WERI-Rb-1 (cell line): Measurements from ENCODE around the gene MYCBPAP.

Source experiments
- DNase-seq: peaks from one replicate; pipeline ENCODE4 v3.0.0-alpha.2; 2020
- H3K27ac ChIP-seq: fragments of 250-450 bp; sonication (Bioruptor Pico); 2 replicates; pipeline ENCODE4 v1.5.1; 2020; ENCODE audit warnings: mild to moderate bottlenecking, moderate library complexity
- H3K27me3 ChIP-seq: fragments of 250-450 bp; sonication (Bioruptor Pico); 2 replicates; pipeline ENCODE4 v1.5.1; 2021; ENCODE audit warnings: mild to moderate bottlenecking, low read depth, moderate library complexity; ENCODE audit not compliant: insufficient read depth, severe bottlenecking
- H3K36me3 ChIP-seq: fragments of 250-450 bp; sonication (Bioruptor Pico); 2 replicates; pipeline ENCODE4 v1.5.1; 2020; ENCODE audit warnings: mild to moderate bottlenecking, moderate library complexity
- H3K4me3 ChIP-seq: 2 replicates; pipeline ENCODE4 v1.5.1; 2011; ENCODE audit warnings: low read depth, mild to moderate bottlenecking, control low read depth, low read length
- H3K9me3 ChIP-seq: fragments of 250-450 bp; sonication (Bioruptor Pico); 2 replicates; pipeline ENCODE4 v1.5.1; 2021; ENCODE audit warnings: mild to moderate bottlenecking, moderate library complexity; ENCODE audit not compliant: severe bottlenecking
- TF ChIP-seq, protein P1 (sequence below): IDR thresholded peaks from 2 replicates; pipeline ENCODE4 v1.5.1; 2011; ENCODE audit warnings: low read depth, mild to moderate bottlenecking, control low read depth, inconsistent platforms, low read length

MYCBPAP gene

DNA sequence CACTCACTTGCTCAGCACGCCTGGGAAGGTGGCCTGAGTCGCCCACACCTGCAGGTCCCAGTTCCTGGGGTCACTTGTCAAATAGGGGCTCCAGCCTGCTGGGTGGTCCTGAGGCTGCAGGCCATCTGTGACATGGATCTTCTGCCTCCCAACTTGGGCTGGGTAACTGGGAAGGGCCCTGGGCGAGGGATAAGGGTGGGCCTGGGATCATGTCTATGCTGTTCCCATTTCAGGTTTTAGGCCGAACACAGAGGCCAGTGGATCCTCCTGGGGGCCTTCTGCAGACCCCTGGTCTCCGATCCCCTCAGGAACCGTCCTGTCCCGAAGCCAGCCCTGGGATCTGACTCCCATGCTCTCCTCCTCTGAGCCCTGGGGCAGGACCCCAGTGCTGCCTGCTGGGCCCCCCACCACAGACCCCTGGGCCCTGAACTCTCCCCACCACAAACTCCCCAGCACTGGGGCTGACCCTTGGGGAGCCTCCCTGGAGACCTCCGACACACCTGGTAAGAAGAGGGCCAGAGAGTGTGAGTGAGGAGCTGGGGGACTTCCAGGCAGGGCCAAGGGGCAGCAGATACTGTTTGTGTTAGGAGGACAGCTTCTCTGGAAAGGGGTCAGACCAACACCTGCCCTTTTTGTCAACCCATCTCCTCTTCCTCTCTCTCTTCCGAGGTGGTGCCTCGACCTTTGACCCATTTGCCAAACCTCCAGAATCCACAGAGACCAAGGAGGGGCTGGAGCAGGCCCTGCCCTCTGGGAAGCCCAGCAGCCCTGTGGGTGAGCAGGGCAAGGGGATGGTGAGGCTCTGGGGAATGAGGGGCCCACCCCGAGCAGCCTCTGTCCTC, 32.5 kb downstream of the MYCBPAP start:
- H3K27ac ChIP-seq = no peak overlapping the region
- TF ChIP-seq, protein P1, sequence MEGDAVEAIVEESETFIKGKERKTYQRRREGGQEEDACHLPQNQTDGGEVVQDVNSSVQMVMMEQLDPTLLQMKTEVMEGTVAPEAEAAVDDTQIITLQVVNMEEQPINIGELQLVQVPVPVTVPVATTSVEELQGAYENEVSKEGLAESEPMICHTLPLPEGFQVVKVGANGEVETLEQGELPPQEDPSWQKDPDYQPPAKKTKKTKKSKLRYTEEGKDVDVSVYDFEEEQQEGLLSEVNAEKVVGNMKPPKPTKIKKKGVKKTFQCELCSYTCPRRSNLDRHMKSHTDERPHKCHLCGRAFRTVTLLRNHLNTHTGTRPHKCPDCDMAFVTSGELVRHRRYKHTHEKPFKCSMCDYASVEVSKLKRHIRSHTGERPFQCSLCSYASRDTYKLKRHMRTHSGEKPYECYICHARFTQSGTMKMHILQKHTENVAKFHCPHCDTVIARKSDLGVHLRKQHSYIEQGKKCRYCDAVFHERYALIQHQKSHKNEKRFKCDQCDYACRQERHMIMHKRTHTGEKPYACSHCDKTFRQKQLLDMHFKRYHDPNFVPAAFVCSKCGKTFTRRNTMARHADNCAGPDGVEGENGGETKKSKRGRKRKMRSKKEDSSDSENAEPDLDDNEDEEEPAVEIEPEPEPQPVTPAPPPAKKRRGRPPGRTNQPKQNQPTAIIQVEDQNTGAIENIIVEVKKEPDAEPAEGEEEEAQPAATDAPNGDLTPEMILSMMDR = no peak
- DNase-seq = no peak
- no peaks in the 10 kb centered on the region for H3K27me3 ChIP-seq
- no peak overlapping the region for H3K4me3 ChIP-seq
- no peaks in the 10 kb centered on the region for H3K9me3 ChIP-seq
- no peaks in the 10 kb centered on the region for H3K36me3 ChIP-seq

DNA sequence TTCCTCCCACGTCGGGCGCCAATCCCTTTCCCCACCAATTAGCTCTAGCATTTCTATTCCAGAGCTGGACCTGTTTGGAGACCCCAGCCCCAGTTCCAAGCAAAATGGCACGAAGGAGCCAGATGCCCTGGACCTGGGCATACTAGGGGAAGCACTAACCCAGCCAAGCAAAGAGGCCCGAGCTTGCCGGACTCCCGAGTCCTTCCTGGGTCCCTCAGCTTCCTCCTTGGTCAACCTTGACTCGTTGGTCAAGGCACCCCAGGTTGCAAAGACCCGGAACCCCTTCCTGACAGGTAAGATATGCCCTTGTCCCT, 33.1 kb downstream of the MYCBPAP start:
- Histone ChIP-seq H3K27ac (peak overlapping the region; percentile 62), H3K27me3 (no peaks in the 10 kb centered on the region), H3K4me3 (peak overlapping the region; percentile 70), H3K36me3 (no peaks in the 10 kb centered on the region), H3K9me3 (no peaks in the 10 kb centered on the region)
- TF ChIP-seq, protein P1 = no peak
- DNase-seq = no peak

DNA sequence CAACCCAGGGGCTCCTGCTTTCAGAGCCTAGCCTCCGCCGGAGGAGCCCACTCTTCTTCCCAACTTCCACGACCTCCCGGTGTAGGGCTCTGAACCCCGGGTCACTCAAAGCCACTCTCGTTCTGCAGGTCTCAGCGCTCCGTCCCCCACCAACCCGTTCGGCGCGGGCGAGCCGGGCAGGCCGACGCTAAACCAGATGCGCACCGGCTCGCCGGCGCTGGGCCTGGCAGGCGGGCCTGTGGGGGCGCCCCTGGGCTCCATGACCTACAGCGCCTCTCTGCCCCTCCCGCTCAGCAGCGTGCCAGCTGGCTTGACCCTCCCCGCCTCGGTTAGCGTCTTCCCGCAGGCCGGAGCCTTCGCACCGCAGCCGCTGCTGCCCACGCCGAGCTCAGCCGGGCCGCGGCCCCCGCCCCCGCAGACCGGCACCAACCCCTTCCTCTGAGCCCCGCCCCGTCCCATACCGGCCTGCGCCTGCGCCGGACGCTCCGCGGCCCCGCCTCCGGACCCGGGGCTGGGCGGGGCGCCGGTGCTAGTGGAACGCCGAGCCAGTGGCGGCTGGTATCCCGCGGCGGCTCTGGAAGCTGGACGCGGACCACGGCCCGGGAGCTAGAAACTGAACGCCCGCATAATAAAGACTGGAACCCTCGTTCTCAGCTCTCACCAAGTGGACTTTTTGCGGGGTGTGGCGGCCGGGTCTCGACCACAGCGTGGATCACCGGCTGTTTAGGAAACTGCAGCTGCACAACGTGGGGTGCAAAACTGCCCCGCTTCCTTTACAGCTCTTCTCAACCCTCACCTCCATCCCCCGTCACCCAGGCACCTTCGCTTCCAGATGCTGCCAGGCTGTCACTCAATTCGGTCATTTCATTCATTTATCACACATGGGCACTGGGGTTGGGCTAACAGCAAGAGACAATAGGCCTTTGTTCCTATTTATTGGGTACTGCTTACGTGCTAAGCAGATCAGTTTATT, 33.8 kb downstream of the MYCBPAP start:
- H3K4me3 ChIP-seq = peak overlapping the region; percentile 70
- H3K36me3 ChIP-seq = no peaks in the 10 kb centered on the region
- peak overlapping the region; percentile 62 for H3K27ac ChIP-seq
- peak; percentile 93 for DNase-seq
- TF ChIP-seq, protein P1 = peak; percentile 48
- H3K9me3 ChIP-seq = no peaks in the 10 kb centered on the region
- no peaks in the 10 kb centered on the region for H3K27me3 ChIP-seq

DNA sequence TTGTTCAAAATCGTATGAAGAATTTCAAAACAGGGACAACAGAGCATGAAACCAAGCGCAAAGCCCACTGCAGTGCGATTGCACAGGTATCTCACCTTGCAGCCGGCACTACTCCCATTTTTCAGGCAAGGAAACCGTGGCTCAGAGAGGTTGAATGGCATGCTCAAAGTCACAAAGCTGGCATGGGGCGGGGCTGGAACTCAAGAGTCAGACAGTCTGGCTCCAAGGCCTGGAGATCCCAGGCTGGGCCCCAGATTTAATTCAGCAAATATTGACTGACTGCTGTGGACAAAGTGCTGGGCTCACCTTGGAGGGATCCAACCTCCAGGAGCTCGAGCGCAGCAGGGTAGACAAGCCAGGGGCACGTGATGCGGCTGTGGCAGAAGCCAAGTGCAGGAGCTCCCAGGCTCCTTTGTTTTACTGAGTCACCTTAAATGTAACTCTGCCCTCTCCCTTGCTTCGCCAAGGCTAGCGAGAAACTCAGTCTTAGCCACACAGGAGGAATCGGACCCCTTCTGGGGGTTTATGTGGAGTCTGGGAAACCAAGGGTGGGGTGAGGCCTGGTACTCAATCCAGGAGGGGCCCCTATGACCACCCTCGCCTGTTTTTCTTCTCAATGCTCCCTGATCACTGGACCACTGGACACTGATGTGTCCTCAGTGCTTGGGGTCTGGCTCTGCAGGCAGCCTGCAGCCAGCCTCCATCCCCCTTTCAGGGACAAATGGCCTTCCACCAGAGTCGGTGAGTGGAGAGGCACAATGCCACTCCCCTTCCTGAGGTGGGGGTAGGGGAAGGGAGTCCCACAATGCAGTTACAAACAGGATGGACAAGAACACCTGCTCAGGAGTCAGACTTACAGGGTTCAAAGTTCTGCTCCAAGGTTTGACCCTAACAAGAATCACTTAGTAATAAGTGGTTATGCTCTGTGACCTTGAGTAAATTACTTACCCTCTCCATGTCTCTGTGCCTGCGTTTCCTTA, 34.8 kb downstream of the MYCBPAP start:
- H3K27me3 ChIP-seq = no peaks in the 10 kb centered on the region
- H3K4me3 ChIP-seq = peak overlapping the region; percentile 70
- TF ChIP-seq, protein P1 = no peak
- no peaks in the 10 kb centered on the region for H3K9me3 ChIP-seq
- no peaks in the 10 kb centered on the region for H3K36me3 ChIP-seq
- peak; percentile 79 for DNase-seq
- H3K27ac ChIP-seq = peak overlapping the region; percentile 62

DNA sequence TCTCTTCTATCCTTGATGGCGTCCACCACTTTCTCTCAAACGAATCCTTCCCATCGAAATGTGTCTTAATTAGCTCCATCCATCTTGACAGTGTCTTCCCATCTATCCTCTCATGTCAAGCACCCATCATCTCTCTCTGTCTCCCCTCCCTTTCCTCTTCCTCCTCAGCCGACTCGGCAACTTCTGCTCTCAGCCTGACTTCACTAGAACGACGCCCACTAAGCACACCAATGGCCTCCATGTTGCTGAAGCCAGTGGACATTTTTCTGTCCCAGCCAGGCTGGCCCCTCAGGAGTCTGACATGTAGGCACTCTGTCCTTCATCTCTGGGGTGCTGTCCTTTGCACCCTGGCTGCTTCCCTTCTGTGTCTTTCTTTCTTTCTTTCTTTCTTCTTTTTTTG, 36.3 kb downstream of the MYCBPAP start:
- H3K9me3 ChIP-seq = no peaks in the 10 kb centered on the region
- H3K27ac ChIP-seq = no peak overlapping the region
- no peak for DNase-seq
- no peak overlapping the region for H3K4me3 ChIP-seq
- no peaks in the 10 kb centered on the region for H3K36me3 ChIP-seq
- H3K27me3 ChIP-seq = no peaks in the 10 kb centered on the region
- TF ChIP-seq, protein P1 = no peak
